Hepatocyte (in vitro differentiated cells): Measurements from ENCODE around the gene OR10A5.

Experiments
- EZH2 ChIP-seq: fragments of 200-600 bp; sonication (generic); IDR thresholded peaks from 2 replicates; pipeline ENCODE4 v1.6.1; 2016; ENCODE audit warnings: antibody characterized with exemption, mild to moderate bottlenecking, borderline replicate concordance
- TF ChIP-seq, protein P1 (sequence below): fragments of 200-600 bp; sonication (generic); IDR thresholded peaks from 2 replicates; pipeline ENCODE4 v1.5.1; 2016; ENCODE audit warnings: antibody characterized with exemption, mild to moderate bottlenecking; ENCODE audit not compliant: poor library complexity

GRCh38 chr11:6894097-6894496 lies 48.6 kb downstream of the OR10A5 start:
- TF ChIP-seq, protein P1, sequence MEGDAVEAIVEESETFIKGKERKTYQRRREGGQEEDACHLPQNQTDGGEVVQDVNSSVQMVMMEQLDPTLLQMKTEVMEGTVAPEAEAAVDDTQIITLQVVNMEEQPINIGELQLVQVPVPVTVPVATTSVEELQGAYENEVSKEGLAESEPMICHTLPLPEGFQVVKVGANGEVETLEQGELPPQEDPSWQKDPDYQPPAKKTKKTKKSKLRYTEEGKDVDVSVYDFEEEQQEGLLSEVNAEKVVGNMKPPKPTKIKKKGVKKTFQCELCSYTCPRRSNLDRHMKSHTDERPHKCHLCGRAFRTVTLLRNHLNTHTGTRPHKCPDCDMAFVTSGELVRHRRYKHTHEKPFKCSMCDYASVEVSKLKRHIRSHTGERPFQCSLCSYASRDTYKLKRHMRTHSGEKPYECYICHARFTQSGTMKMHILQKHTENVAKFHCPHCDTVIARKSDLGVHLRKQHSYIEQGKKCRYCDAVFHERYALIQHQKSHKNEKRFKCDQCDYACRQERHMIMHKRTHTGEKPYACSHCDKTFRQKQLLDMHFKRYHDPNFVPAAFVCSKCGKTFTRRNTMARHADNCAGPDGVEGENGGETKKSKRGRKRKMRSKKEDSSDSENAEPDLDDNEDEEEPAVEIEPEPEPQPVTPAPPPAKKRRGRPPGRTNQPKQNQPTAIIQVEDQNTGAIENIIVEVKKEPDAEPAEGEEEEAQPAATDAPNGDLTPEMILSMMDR: no peak
- TF ChIP-seq EZH2: no peak
